ENCODE measurements around the gene VPS11.

DNA sequence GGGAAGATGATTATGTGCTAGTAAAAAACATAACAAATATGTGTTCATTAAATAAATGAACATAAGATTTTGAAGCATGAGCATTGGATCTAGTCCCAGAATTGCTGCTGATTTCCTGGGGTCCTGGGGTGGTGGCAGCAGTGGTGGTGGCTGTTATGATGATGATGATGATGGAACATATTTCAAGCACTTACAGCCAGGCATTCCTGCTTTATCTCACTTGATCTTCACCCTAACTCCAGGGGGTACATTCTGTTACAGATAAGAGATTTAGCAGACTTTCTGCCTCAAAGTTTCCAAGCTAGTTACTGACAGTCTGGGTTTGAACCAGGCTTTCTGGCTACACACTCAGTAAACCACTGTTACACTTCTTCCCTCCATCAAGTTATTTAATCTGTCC lies 43.9 kb upstream of the VPS11 start:
- TF ChIP-seq, protein P1, sequence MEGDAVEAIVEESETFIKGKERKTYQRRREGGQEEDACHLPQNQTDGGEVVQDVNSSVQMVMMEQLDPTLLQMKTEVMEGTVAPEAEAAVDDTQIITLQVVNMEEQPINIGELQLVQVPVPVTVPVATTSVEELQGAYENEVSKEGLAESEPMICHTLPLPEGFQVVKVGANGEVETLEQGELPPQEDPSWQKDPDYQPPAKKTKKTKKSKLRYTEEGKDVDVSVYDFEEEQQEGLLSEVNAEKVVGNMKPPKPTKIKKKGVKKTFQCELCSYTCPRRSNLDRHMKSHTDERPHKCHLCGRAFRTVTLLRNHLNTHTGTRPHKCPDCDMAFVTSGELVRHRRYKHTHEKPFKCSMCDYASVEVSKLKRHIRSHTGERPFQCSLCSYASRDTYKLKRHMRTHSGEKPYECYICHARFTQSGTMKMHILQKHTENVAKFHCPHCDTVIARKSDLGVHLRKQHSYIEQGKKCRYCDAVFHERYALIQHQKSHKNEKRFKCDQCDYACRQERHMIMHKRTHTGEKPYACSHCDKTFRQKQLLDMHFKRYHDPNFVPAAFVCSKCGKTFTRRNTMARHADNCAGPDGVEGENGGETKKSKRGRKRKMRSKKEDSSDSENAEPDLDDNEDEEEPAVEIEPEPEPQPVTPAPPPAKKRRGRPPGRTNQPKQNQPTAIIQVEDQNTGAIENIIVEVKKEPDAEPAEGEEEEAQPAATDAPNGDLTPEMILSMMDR (IDR thresholded peaks at IDR 0.05), result no peak
- no peak for TF ChIP-seq POLR2A (IDR thresholded peaks at IDR 0.05)
